Skeletal muscle tissue (tissue), 4 donors: ENCODE measurements around the gene RNF44. TPM values are rescaled to one million over a fixed set of nuclear protein-coding genes. Genes with fewer than 3 reads are reported as not detected.
A peak's percentile ranks its signal among the peaks of the same experiment; 100 is the strongest.

Source experiments
- H3K27ac ChIP-seq: one replicate; pipeline ENCODE4 v1.7.0; 2013; ENCODE audit warnings: mild to moderate bottlenecking, low read depth, low read length, inconsistent platforms
- H3K27me3 ChIP-seq, 3 donors: one replicate each; pipeline ENCODE4 v1.7.0; 2013; ENCODE audit warnings: low read length in 3 of 3; ENCODE audit not compliant: control insufficient read depth in 3 of 3, insufficient read depth in 3 of 3
- H3K36me3 ChIP-seq, 3 donors: one replicate each; pipeline ENCODE4 v1.7.0; 2013; ENCODE audit warnings: low read length in 3 of 3; ENCODE audit not compliant: control insufficient read depth in 3 of 3, insufficient read depth in 3 of 3
- H3K4me1 ChIP-seq, 3 donors: one replicate each; pipeline ENCODE4 v1.7.0; 2013; ENCODE audit warnings: low read length in 3 of 3, mild to moderate bottlenecking in 3 of 3; ENCODE audit not compliant: control insufficient read depth in 3 of 3, insufficient read depth in 3 of 3
- H3K4me3 ChIP-seq, 3 donors: one replicate each; pipeline ENCODE4 v1.7.0; 2013; ENCODE audit warnings: low read length in 3 of 3
- H3K9ac ChIP-seq, 3 donors: one replicate each; pipeline ENCODE4 v1.7.0; 2013; ENCODE audit warnings: low read length in 3 of 3, mild to moderate bottlenecking in 3 of 3, moderate library complexity in 2 of 3, low read depth in 1 of 3
- H3K9me3 ChIP-seq, 3 donors: one replicate each; pipeline ENCODE4 v1.7.0; 2013; ENCODE audit warnings: low read length in 3 of 3; ENCODE audit not compliant: control insufficient read depth in 3 of 3
- total RNA-seq: library from RNA; depleted of rRNA; stranded (reverse); fragments of >200 nt; gene quantifications from one replicate; pipeline ENCODE4 v1.2.3, GENCODE V29; 2014
- donor health status: Osteomylitis.

The RNF44 gene
- total RNA-seq, 1 donor from 2014 or later = 2.1 TPM

- H3K4me3 ChIP-seq = peak overlapping the region; percentile 82 to 91 (median 89)
- H3K36me3 ChIP-seq = no peaks in the 10 kb centered on the region
- peaks cover 12 to 45% (median 29%) of the 10 kb centered on the region in 3 donors for H3K4me1 ChIP-seq
- H3K27ac ChIP-seq = peak overlapping the region; percentile 85
- H3K9me3 ChIP-seq = no peaks in the 10 kb centered on the region
- peaks cover under 1 to 4% (median 2%) of the 10 kb centered on the region in 3 donors for H3K27me3 ChIP-seq
- H3K9ac ChIP-seq = peak overlapping the region; percentile 86 to 93 (median 88)
These were observed 6.4 kb upstream of the RNF44 start for GRCh38 chr5:176543428-176544182.

- no peaks in the 10 kb centered on the region for H3K36me3 ChIP-seq
- H3K9me3 ChIP-seq = no peaks in the 10 kb centered on the region
- peak overlapping the region; percentile 72 to 93 (median 86) for H3K9ac ChIP-seq
- H3K4me1 ChIP-seq = peaks cover 18 to 52% (median 35%) of the 10 kb centered on the region in 3 donors
- H3K27ac ChIP-seq = peak overlapping the region; percentile 19
- no peaks in the 10 kb centered on the region for H3K27me3 ChIP-seq
- peak overlapping the region; percentile 68 to 91 (median 82) for H3K4me3 ChIP-seq
These were observed 5.6 kb upstream of the RNF44 start for GRCh38 chr5:176542596-176543427.

GRCh38 chr5:176542135-176542595 lies 5.0 kb upstream of the RNF44 start:
- peak overlapping the region; percentile 68 to 91 (median 82) for H3K4me3 ChIP-seq
- H3K27me3 ChIP-seq = no peaks in the 10 kb centered on the region
- H3K27ac ChIP-seq = peak overlapping the region; percentile 19
- no peaks in the 10 kb centered on the region for H3K9me3 ChIP-seq
- H3K9ac ChIP-seq = peak overlapping the region; percentile 72 to 93 (median 74)
- H3K4me1 ChIP-seq = peaks cover 18 to 56% (median 35%) of the 10 kb centered on the region in 3 donors
- no peaks in the 10 kb centered on the region for H3K36me3 ChIP-seq

- Histone ChIP-seq H3K36me3 (no peaks in the 10 kb centered on the region), H3K4me1 (peaks cover 18 to 56% (median 35%) of the 10 kb centered on the region in 3 donors), H3K27ac (peak overlapping the region; percentile 19), H3K27me3 (no peaks in the 10 kb centered on the region), H3K9ac (peak overlapping the region; percentile 10 to 93 (median 74)), H3K4me3 (peak overlapping the region in 1 of 3 donors; percentile 35), H3K9me3 (no peaks in the 10 kb centered on the region)
These were observed 4.3 kb upstream of the RNF44 start for GRCh38 chr5:176541338-176542134.

GRCh38 chr5:176540956-176541337 lies 3.7 kb upstream of the RNF44 start:
- peaks cover 23 to 60% (median 38%) of the 10 kb centered on the region in 3 donors for H3K4me1 ChIP-seq
- no peak overlapping the region for H3K4me3 ChIP-seq
- no peaks in the 10 kb centered on the region for H3K36me3 ChIP-seq
- no peaks in the 10 kb centered on the region for H3K9me3 ChIP-seq
- no peak overlapping the region for H3K27ac ChIP-seq
- peak overlapping the region in 1 of 3 donors; percentile 93 for H3K9ac ChIP-seq
- H3K27me3 ChIP-seq = no peaks in the 10 kb centered on the region

- Histone ChIP-seq H3K9me3 (no peaks in the 10 kb centered on the region), H3K27ac (no peak overlapping the region), H3K36me3 (no peaks in the 10 kb centered on the region), H3K9ac (no peak overlapping the region), H3K4me3 (no peak overlapping the region), H3K27me3 (no peaks in the 10 kb centered on the region), H3K4me1 (peaks cover 27 to 61% (median 43%) of the 10 kb centered on the region in 3 donors)
These were observed 3.3 kb upstream of the RNF44 start for GRCh38 chr5:176540476-176540899.

GRCh38 chr5:176538989-176539384 lies 1.8 kb upstream of the RNF44 start:
- Histone ChIP-seq H3K4me1 (peaks cover 42 to 64% (median 49%) of the 10 kb centered on the region in 3 donors), H3K27ac (peak overlapping the region; percentile 2), H3K4me3 (no peak overlapping the region), H3K9me3 (no peaks in the 10 kb centered on the region), H3K9ac (peak overlapping the region in 1 of 3 donors; percentile 40), H3K27me3 (no peaks in the 10 kb centered on the region), H3K36me3 (no peaks in the 10 kb centered on the region)

GRCh38 chr5:176538230-176538988 lies 1.2 kb upstream of the RNF44 start:
- Histone ChIP-seq H3K9ac (peak overlapping the region; percentile 10 to 92 (median 69)), H3K27ac (peak overlapping the region; percentile 97), H3K9me3 (no peaks in the 10 kb centered on the region), H3K4me1 (peaks cover 48 to 64% (median 51%) of the 10 kb centered on the region in 3 donors), H3K27me3 (no peaks in the 10 kb centered on the region), H3K36me3 (no peaks in the 10 kb centered on the region), H3K4me3 (peak overlapping the region; percentile 66 to 100 (median 92))
